ENCODE results near the gene KRTAP5-9. TPM values are rescaled to one million over a fixed set of nuclear protein-coding genes. Genes with fewer than 3 reads are reported as not detected.

Gene KRTAP5-9
- total RNA-seq, 1 donor from 2014 or later = not detected

DNA sequence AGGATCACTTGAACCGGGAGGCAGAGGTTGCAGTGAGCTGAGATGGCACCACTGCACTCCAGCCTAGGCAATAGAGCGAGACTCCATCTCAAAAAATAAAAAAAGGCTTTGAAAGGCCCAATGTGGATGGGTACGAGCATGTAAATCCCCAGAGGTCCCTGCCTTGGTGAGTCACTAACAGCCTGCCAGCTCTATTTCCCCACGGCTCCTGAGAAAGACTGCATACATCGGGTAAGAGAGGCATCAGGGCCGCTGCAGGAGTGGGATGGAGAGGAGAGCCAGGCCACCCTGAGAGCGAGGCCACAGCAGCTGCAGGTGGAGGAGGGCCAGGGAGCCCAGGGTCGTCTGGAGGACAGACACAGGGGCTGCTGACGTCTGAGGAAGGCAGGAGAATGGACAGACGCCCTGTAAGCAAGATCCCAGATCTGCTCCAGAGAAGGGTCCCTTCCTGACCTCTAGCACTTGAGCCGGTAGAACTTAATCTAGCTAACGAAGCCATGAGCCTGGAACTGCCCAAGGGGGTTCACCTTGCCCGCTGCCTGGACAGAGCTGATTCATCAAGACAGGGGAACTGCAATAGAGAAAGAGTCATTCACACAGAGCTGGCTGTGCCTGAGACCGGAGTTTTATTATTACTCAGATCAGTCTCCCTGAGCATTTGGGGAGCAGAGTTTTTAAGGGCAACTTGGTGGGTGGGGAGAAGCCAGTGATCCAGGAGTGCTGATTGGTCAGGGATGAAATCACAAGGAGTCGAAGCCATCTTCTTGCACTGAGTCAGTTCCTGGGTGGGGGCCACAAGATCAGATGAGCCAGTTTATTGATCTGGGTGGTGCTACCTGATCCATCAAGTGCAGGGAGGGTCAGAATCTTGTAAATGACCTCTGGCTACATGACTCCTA is 5.1 kb upstream of the KRTAP5-9 start:
- peaks cover 50% of the 10 kb centered on the region for H3K27me3 ChIP-seq (ENCODE audit: low read depth)
- TF ChIP-seq, protein P1, sequence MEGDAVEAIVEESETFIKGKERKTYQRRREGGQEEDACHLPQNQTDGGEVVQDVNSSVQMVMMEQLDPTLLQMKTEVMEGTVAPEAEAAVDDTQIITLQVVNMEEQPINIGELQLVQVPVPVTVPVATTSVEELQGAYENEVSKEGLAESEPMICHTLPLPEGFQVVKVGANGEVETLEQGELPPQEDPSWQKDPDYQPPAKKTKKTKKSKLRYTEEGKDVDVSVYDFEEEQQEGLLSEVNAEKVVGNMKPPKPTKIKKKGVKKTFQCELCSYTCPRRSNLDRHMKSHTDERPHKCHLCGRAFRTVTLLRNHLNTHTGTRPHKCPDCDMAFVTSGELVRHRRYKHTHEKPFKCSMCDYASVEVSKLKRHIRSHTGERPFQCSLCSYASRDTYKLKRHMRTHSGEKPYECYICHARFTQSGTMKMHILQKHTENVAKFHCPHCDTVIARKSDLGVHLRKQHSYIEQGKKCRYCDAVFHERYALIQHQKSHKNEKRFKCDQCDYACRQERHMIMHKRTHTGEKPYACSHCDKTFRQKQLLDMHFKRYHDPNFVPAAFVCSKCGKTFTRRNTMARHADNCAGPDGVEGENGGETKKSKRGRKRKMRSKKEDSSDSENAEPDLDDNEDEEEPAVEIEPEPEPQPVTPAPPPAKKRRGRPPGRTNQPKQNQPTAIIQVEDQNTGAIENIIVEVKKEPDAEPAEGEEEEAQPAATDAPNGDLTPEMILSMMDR (IDR thresholded peaks at IDR 0.05; ENCODE audit: borderline replicate concordance) = no peak
- no peak overlapping the region for H3K27ac ChIP-seq (replicated peaks)
- no peaks in the 10 kb centered on the region for H3K36me3 ChIP-seq
- intact Hi-C loops (cut with micrococcal nuclease) = no loop called here
- no peak for DNase-seq
- H3K4me1 ChIP-seq = peaks cover 6% of the 10 kb centered on the region
- H3K4me3 ChIP-seq = no peak overlapping the region
- H3K9me3 ChIP-seq (replicated peaks) = no peaks in the 10 kb centered on the region

DNA sequence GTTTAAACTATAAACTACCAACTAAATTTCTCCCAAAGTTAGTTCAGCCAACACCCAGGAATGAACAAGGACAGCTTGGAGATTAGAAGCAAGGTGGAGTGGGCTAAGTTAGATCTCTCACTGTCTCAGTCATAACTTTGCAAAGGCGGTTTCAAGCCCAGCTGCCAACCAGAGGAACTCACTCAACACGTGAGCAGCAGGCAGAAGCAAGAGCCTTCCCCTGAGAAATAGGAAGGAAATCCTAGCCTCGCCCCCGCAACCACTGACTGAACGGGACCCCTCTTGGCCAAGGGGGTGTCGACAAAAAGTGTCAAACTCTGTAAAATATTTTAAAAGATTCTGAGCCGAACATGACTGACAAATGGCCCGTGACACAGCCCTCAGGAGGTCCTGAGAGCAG is 4.4 kb upstream of the KRTAP5-9 start:
- intact Hi-C loops (cut with micrococcal nuclease) = no loop called here
- no peaks in the 10 kb centered on the region for H3K36me3 ChIP-seq

DNA sequence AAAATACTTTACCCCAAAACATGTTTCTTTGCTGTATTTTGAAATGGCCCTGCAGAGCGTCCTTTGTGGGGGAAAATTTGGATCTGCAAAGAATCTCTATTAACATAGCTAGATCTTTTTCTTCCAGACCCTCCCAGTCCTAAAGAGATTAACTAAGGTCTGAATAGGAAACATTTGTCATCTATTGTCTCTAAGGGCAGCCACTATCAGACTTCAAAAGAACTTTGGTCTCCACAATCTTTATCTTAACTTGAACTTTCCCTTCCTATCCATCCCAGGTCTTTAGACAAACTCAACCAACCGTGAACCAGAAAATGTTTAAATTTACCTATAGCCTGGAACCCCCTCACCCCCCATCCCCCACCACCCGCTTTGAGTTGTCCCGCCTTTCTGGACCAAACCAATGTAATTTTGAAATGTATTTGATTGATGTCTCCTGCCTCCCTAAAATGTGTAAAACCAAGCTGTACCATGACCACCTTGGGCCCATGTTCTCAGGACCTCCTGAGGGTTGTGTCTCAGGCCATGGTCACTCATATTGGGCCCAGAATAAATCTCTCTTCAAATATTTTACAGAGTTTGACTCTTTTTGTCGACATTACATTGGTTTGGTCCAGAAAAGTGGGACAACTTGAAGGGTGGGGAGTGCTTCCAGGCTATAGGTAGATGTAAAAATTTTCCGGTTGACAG is 3.5 kb upstream of the KRTAP5-9 start:
- TF ChIP-seq, protein P1 (IDR thresholded peaks at IDR 0.05; ENCODE audit: borderline replicate concordance) = no peak
- DNase-seq = no peak
- Histone ChIP-seq H3K4me1 (peaks cover 9% of the 10 kb centered on the region), H3K9me3 (replicated peaks) (no peaks in the 10 kb centered on the region), H3K36me3 (no peaks in the 10 kb centered on the region), H3K27me3 (ENCODE audit: low read depth) (peaks cover 49% of the 10 kb centered on the region), H3K4me3 (no peak overlapping the region), H3K27ac (replicated peaks) (no peak overlapping the region)
- intact Hi-C loops (cut with micrococcal nuclease) = no loop called here

More for the DNA sequence above, 4.4 kb upstream of the KRTAP5-9 start:
- no peak for DNase-seq
- Histone ChIP-seq H3K27ac (replicated peaks) (no peak overlapping the region), H3K4me3 (no peak overlapping the region), H3K4me1 (peaks cover 9% of the 10 kb centered on the region), H3K9me3 (replicated peaks) (no peaks in the 10 kb centered on the region), H3K27me3 (ENCODE audit: low read depth) (peaks cover 54% of the 10 kb centered on the region)
- TF ChIP-seq, protein P1 (IDR thresholded peaks at IDR 0.05; ENCODE audit: borderline replicate concordance) = no peak

DNA sequence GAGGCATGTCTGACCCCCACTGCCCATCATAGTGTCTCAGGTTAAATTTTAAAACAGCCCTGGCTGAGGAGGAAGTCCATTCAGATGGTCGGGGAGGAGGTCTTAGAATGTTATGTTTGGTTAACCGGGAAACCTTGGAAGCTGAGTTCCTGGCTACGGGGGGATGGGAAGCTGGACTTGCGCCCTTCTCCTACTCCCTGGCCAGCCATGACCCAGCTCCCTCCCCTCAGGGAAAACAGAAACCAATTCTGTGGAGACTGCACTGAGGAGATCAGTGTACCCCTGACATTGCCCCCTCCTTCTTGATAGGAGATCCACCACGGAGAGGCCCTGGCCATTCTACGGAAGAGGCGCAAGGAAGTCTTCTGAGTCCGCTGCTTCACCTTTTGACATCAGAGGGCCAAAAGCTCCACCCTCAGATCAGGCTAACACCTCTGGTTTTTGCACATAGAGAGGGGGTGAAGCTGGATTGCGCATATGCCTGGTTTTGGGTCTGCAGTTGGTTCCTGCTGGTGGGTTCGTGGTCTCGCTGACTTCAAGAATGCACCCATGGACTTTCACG is 2.7 kb upstream of the KRTAP5-9 start:
- DNase-seq = no peak
- peaks cover 49% of the 10 kb centered on the region for H3K27me3 ChIP-seq (ENCODE audit: low read depth)
- no peaks in the 10 kb centered on the region for H3K36me3 ChIP-seq
- H3K9me3 ChIP-seq (replicated peaks) = no peaks in the 10 kb centered on the region
- no peak overlapping the region for H3K27ac ChIP-seq (replicated peaks)
- H3K4me3 ChIP-seq = no peak overlapping the region
- TF ChIP-seq, protein P1 (IDR thresholded peaks at IDR 0.05; ENCODE audit: borderline replicate concordance) = no peak
- intact Hi-C loops (cut with micrococcal nuclease) = no loop called here
- H3K4me1 ChIP-seq = peaks cover 9% of the 10 kb centered on the region

DNA sequence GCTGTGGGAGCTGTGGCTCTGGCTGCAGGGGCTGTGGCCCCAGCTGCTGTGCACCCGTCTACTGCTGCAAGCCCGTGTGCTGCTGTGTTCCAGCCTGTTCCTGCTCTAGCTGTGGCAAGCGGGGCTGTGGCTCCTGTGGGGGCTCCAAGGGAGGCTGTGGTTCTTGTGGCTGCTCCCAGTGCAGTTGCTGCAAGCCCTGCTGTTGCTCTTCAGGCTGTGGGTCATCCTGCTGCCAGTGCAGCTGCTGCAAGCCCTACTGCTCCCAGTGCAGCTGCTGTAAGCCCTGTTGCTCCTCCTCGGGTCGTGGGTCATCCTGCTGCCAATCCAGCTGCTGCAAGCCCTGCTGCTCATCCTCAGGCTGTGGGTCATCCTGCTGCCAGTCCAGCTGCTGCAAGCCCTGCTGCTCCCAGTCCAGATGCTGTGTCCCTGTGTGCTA is 514 bp downstream of the KRTAP5-9 start:
- DNase-seq = no peak
- TF ChIP-seq, protein P1 (IDR thresholded peaks at IDR 0.05; ENCODE audit: borderline replicate concordance) = no peak
- H3K27me3 ChIP-seq (ENCODE audit: low read depth) = peaks cover 33% of the 10 kb centered on the region

More for the DNA sequence above, 514 bp downstream of the KRTAP5-9 start:
- no peaks in the 10 kb centered on the region for H3K36me3 ChIP-seq
- H3K9me3 ChIP-seq (replicated peaks) = no peaks in the 10 kb centered on the region
- H3K27ac ChIP-seq (replicated peaks) = no peak overlapping the region
- no peak overlapping the region for H3K4me3 ChIP-seq
- intact Hi-C loops (cut with micrococcal nuclease) = no loop called here
- peaks cover 9% of the 10 kb centered on the region for H3K4me1 ChIP-seq

Measured in left ventricle myocardium inferior (tissue), 1 donor.